AG04450 (cell line): ENCODE results near the gene OTULIN. TPM values are rescaled to one million over a fixed set of nuclear protein-coding genes. Genes with fewer than 3 reads are reported as not detected.

Experiments used
- CTCF ChIA-PET: fragments of 300-600, 350-600 bp; formaldehyde crosslinking; extraction: SDS; loops from one replicate; lab custom pipeline; 2022; ENCODE audit warnings: antibody characterized with exemption, inconsistent platforms; lab: Charles Lee
- POLR2A ChIA-PET: fragments of 350-600 bp; formaldehyde crosslinking; extraction: SDS; loops from one replicate; lab custom pipeline; 2021; ENCODE audit warnings: antibody characterized with exemption, inconsistent platforms; lab: Yijun Ruan, JAX
- DNase-seq: peaks from one replicate; pipeline ENCODE4 v3.0.0-alpha.2; 2011; ENCODE audit warnings: low read depth, low spot score
- H3K27ac ChIP-seq: one replicate; pipeline ENCODE4 v1.5.1; 2012; ENCODE audit warnings: low read depth, low read length, control low read depth
- H3K27me3 ChIP-seq: one replicate; pipeline ENCODE4 v1.6.0; 2012; ENCODE audit warnings: low read length; ENCODE audit not compliant: control insufficient read depth, insufficient read depth
- H3K4me3 ChIP-seq: 2 replicates; pipeline ENCODE4 v1.5.1; 2011; ENCODE audit warnings: mild to moderate bottlenecking, low read depth, low read length, control low read depth
- H3K9me3 ChIP-seq: 2 replicates; pipeline ENCODE4 v1.5.1; 2012; ENCODE audit warnings: low read length; ENCODE audit not compliant: control insufficient read depth, insufficient read depth
- CTCF ChIP-seq: IDR thresholded peaks from 2 replicates; pipeline ENCODE4 v1.5.1; 2011; ENCODE audit warnings: low read depth, low read length, control low read depth, inconsistent platforms
- polyA plus RNA-seq: library from polyadenylated mRNA; depleted of rRNA; stranded (reverse); fragments of >200 nt; gene quantifications from 2 replicates; pipeline ENCODE4 v1.2.3, GENCODE V29; 2011

Gene OTULIN
- polyA plus RNA-seq, 1 experiment, result 14.0 TPM

GRCh38 chr5:14737291-14737690 lies 72.8 kb downstream of the OTULIN start:
- H3K27me3 ChIP-seq, result no peaks in the 10 kb centered on the region
- H3K9me3 ChIP-seq, result no peaks in the 10 kb centered on the region
- ChIA-PET CTCF (no interaction called here), POLR2A (no interaction called here)
- no peak for DNase-seq
- H3K4me3 ChIP-seq, result no peak overlapping the region
- no peak for TF ChIP-seq CTCF
- no peak overlapping the region for H3K27ac ChIP-seq

GRCh38 chr5:14738050-14738449 lies 73.5 kb downstream of the OTULIN start:
- Histone ChIP-seq H3K27me3 (no peaks in the 10 kb centered on the region), H3K27ac (no peak overlapping the region), H3K9me3 (no peaks in the 10 kb centered on the region), H3K4me3 (no peak overlapping the region)
- ChIA-PET POLR2A (no interaction called here), CTCF (no interaction called here)
- no peak for TF ChIP-seq CTCF
- DNase-seq, result no peak

DNA sequence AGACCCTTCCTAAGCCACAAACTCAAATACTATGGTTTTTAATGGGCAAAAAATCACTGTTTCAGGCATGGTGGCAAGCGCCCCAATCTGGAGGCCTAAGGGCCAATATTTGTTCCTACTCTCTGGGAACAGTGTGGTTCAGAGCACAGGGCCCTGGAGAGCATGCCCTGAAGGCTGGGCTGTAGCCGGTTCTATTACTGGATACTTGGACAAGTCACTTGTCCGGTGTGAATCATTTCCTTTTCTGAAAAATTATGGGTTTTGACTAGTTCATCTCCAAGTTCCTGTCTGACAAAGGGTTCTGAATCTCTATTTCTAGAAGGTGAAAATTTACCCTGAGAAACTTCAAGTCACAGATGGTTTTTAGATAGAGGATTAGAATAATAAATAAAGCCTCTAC lies 75.0 kb downstream of the OTULIN start:
- no peak for DNase-seq
- TF ChIP-seq CTCF, result no peak
- no peak overlapping the region for H3K27ac ChIP-seq
- no peaks in the 10 kb centered on the region for H3K9me3 ChIP-seq
- H3K27me3 ChIP-seq, result no peaks in the 10 kb centered on the region
- no peak overlapping the region for H3K4me3 ChIP-seq
- ChIA-PET CTCF (interaction anchor here (1.5 to 2.3 kb wide), 2 partner anchors 13 to 229 kb away, joined by 3 to 12 read pairs; no protein-coding TSS in a partner anchor), POLR2A (no interaction called here)

- DNase-seq, result no peak
- no peak overlapping the region for H3K4me3 ChIP-seq
- no peak overlapping the region for H3K27ac ChIP-seq
Measured at GRCh38 chr5:14739981-14740380, 75.5 kb downstream of the OTULIN start.

DNA sequence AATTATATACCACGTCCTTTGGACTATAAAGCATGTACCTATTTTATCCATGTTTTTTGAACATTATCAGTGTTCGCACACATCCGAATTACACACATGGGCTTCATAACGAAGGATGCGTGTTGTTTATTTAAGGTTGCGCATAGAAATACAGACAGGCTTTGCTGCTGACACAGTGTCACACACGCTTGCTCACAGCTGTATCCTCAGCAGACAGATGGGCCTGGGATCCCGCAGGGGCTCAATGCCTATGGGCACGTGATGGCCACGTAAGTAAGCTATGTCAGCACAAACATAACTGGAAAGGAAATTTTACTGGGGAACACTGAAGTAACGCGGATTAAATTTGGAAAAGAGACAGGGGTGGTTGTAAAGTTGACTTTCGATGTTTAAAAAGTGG lies 76.6 kb downstream of the OTULIN start:
- DNase-seq, result no peak
- Histone ChIP-seq H3K27ac (no peak overlapping the region), H3K27me3 (no peaks in the 10 kb centered on the region), H3K9me3 (no peaks in the 10 kb centered on the region), H3K4me3 (no peak overlapping the region)
- no peak for TF ChIP-seq CTCF
- CTCF ChIA-PET, result interaction anchor here (0.8 to 2.3 kb wide), 3 partner anchors 14 to 263 kb away, joined by 3 to 12 read pairs (median 3); no protein-coding TSS in a partner anchor
- POLR2A ChIA-PET, result no interaction called here

More at GRCh38 chr5:14739981-14740380, 75.5 kb downstream of the OTULIN start:
- POLR2A ChIA-PET, result no interaction called here
- Histone ChIP-seq H3K9me3 (no peaks in the 10 kb centered on the region), H3K27me3 (no peaks in the 10 kb centered on the region)
- no peak for TF ChIP-seq CTCF
- CTCF ChIA-PET, result interaction anchor here (1.5 to 2.3 kb wide), 2 partner anchors 13 to 228 kb away, joined by 3 to 12 read pairs; no protein-coding TSS in a partner anchor
